Hepatocyte (in vitro differentiated cells): ENCODE data around the gene CDC45. TPM values are rescaled to one million over a fixed set of nuclear protein-coding genes. Genes with fewer than 3 reads are reported as not detected.

Source experiments
- DNase-seq: peaks from one replicate; pipeline ENCODE4 v3.0.0-alpha.2; 2016; ENCODE audit warnings: low spot score
- H2AFZ ChIP-seq: fragments of 200-600 bp; sonication (generic); 2 replicates; pipeline ENCODE4 v1.6.0; 2016; ENCODE audit warnings: antibody characterized with exemption, mild to moderate bottlenecking
- H3K27ac ChIP-seq: fragments of 200-600 bp; sonication (generic); 2 replicates; pipeline ENCODE4 v1.5.1; 2016; ENCODE audit warnings: mild to moderate bottlenecking
- H3K27me3 ChIP-seq: fragments of 200-600 bp; sonication (generic); 2 replicates; pipeline ENCODE4 v1.6.1; 2016
- H3K36me3 ChIP-seq: fragments of 200-600 bp; sonication (generic); replicated peaks from 2 replicates; pipeline ENCODE4 v1.5.1; 2016; ENCODE audit warnings: low read depth; ENCODE audit not compliant: insufficient read depth
- H3K4me1 ChIP-seq: fragments of 200-600 bp; sonication (generic); 2 replicates; pipeline ENCODE4 v1.5.1; 2016; ENCODE audit warnings: mild to moderate bottlenecking, moderate library complexity; ENCODE audit not compliant: insufficient read depth
- H3K4me2 ChIP-seq: fragments of 200-600 bp; sonication (generic); 2 replicates; pipeline ENCODE4 v1.6.0; 2016
- H3K4me3 ChIP-seq: fragments of 200-600 bp; sonication (generic); 2 replicates; pipeline ENCODE4 v1.5.1; 2016; ENCODE audit warnings: mild to moderate bottlenecking
- H3K79me2 ChIP-seq: fragments of 200-600 bp; sonication (generic); 2 replicates; pipeline ENCODE4 v1.6.0; 2017; ENCODE audit warnings: mild to moderate bottlenecking
- H3K9me2 ChIP-seq: fragments of 200-600 bp; sonication (generic); replicated peaks from 2 replicates; pipeline ENCODE4 v1.6.0; 2017; ENCODE audit warnings: mild to moderate bottlenecking; ENCODE audit not compliant: insufficient read depth
- H3K9me3 ChIP-seq: fragments of 200-600 bp; sonication (generic); 2 replicates; pipeline ENCODE4 v1.5.1; 2016; ENCODE audit warnings: low read depth, mild to moderate bottlenecking
- H4K20me1 ChIP-seq: fragments of 200-600 bp; sonication (generic); 2 replicates; pipeline ENCODE4 v1.6.0; 2016; ENCODE audit warnings: mild to moderate bottlenecking; ENCODE audit not compliant: insufficient read depth, poor library complexity, severe bottlenecking
- CTCF ChIP-seq: fragments of 200-600 bp; sonication (generic); IDR thresholded peaks from 2 replicates; pipeline ENCODE4 v1.5.1; 2016; ENCODE audit warnings: antibody characterized with exemption, mild to moderate bottlenecking; ENCODE audit not compliant: poor library complexity
- EZH2 ChIP-seq: fragments of 200-600 bp; sonication (generic); IDR thresholded peaks from 2 replicates; pipeline ENCODE4 v1.6.1; 2016; ENCODE audit warnings: antibody characterized with exemption, mild to moderate bottlenecking, borderline replicate concordance
- EZH2phosphoT487 ChIP-seq: fragments of 200-600 bp; sonication (generic); IDR thresholded peaks from one replicate; pipeline ENCODE4 v1.6.1; 2018; ENCODE audit warnings: antibody characterized with exemption, mild to moderate bottlenecking, low read depth, moderate library complexity; ENCODE audit not compliant: unreplicated experiment, severe bottlenecking
- WGBS: methylation state at CpG from one replicate; pipeline ENCODE4 v1.1.6; 2016; ENCODE audit warnings: low lambda C conversion rate; ENCODE audit errors: missing lambda C conversion rate; 5-methylcytosine and 5-hydroxymethylcytosine counted together
- polyA plus RNA-seq: library from polyadenylated mRNA; unstranded; fragments of >200 nt; fragmentation: Nextera tagmentation; extraction: Ambion mirVana; gene quantifications from 2 replicates; pipeline ENCODE4 v1.2.1, GENCODE V29; 2016
- total RNA-seq: library from RNA; depleted of rRNA; stranded (reverse); fragments of >200 nt; gene quantifications from 2 replicates; pipeline ENCODE4 v1.2.3, GENCODE V29; 2014

The CDC45 gene
- total and polyA plus RNA-seq, 2 experiments from 2014 or later, result 3.5 to 6.5 TPM

GRCh38 chr22:19508024-19508776 is 28.5 kb downstream of the CDC45 start:
- no peaks in the 10 kb centered on the region for H3K4me1 ChIP-seq
- no peak for TF ChIP-seq EZH2phosphoT487
- no peak for TF ChIP-seq EZH2
- no peak for TF ChIP-seq CTCF
- no peaks in the 10 kb centered on the region for H4K20me1 ChIP-seq
- no peaks in the 10 kb centered on the region for H3K27me3 ChIP-seq
- WGBS, result 95% methylated on average over 10 of the region's 10 CpGs
- H3K36me3 ChIP-seq, result no peaks in the 10 kb centered on the region
- no peaks in the 10 kb centered on the region for H3K79me2 ChIP-seq
- H3K9me2 ChIP-seq, result no peaks in the 10 kb centered on the region
- H3K4me2 ChIP-seq, result no peak overlapping the region
- H3K9me3 ChIP-seq, result no peaks in the 10 kb centered on the region
- no peak overlapping the region for H2AFZ ChIP-seq
- H3K27ac ChIP-seq, result no peak overlapping the region
- no peak overlapping the region for H3K4me3 ChIP-seq
- no peak for DNase-seq

GRCh38 chr22:19509191-19509590 is 29.5 kb downstream of the CDC45 start:
- H3K36me3 ChIP-seq, result no peaks in the 10 kb centered on the region
- 95% methylated on average over 3 of the region's 3 CpGs for WGBS
- no peak for DNase-seq
- TF ChIP-seq EZH2, result no peak
- no peak for TF ChIP-seq CTCF
- TF ChIP-seq EZH2phosphoT487, result no peak
- H3K9me2 ChIP-seq, result no peaks in the 10 kb centered on the region
- H3K4me3 ChIP-seq, result no peak overlapping the region
- no peak overlapping the region for H3K27ac ChIP-seq
- no peak overlapping the region for H2AFZ ChIP-seq
- no peaks in the 10 kb centered on the region for H3K27me3 ChIP-seq
- no peak overlapping the region for H3K4me2 ChIP-seq
- no peaks in the 10 kb centered on the region for H3K79me2 ChIP-seq
- H4K20me1 ChIP-seq, result no peaks in the 10 kb centered on the region
- no peaks in the 10 kb centered on the region for H3K4me1 ChIP-seq
- H3K9me3 ChIP-seq, result no peaks in the 10 kb centered on the region

GRCh38 chr22:19509923-19510322 is 30.2 kb downstream of the CDC45 start:
- H3K9me2 ChIP-seq, result no peaks in the 10 kb centered on the region
- H3K9me3 ChIP-seq, result no peaks in the 10 kb centered on the region
- no peak for DNase-seq
- H3K27me3 ChIP-seq, result no peaks in the 10 kb centered on the region
- H3K79me2 ChIP-seq, result no peaks in the 10 kb centered on the region
- no peak overlapping the region for H3K27ac ChIP-seq
- H3K36me3 ChIP-seq, result no peaks in the 10 kb centered on the region
- WGBS, result 97% methylated on average over 2 of the region's 2 CpGs
- no peak overlapping the region for H3K4me3 ChIP-seq
- no peaks in the 10 kb centered on the region for H4K20me1 ChIP-seq
- no peaks in the 10 kb centered on the region for H3K4me1 ChIP-seq
- no peak overlapping the region for H2AFZ ChIP-seq
- TF ChIP-seq EZH2 (no peak), EZH2phosphoT487 (no peak), CTCF (no peak)
- H3K4me2 ChIP-seq, result no peak overlapping the region
